IPS DF 4.7 (cell line): ENCODE data around the gene SLC44A5.
"Not testable (repeated sequence)": the region's sequence is repeated elsewhere in the genome, so short reads cannot be mapped to it uniquely, and the experiment has no call there.

Source experiments
- DNase-seq: peaks from one replicate; pipeline ENCODE4 v3.0.0-alpha.2; 2013; ENCODE audit warnings: low spot score; ENCODE audit errors: extremely low read depth

SLC44A5 gene

GRCh38 chr1:75611014-75611413, at the start of gene SLC44A5:
SLC44A5 (minus strand) TSS chr1:75611114; CDS start chr1:75541447, 69,667 bp downstream.
- no peak for DNase-seq

- no peak for DNase-seq
Measured at GRCh38 chr1:75655931-75656330, 45.0 kb upstream of the SLC44A5 start.

GRCh38 chr1:75647183-75647582, 36.3 kb upstream of the SLC44A5 start:
- DNase-seq, result not testable (repeated sequence)

- DNase-seq, result not testable (repeated sequence)
Measured at GRCh38 chr1:75645153-75645552, 34.2 kb upstream of the SLC44A5 start.

- DNase-seq, result no peak
Measured at GRCh38 chr1:75643460-75643859, 32.5 kb upstream of the SLC44A5 start.

- DNase-seq, result no peak
Measured at GRCh38 chr1:75641325-75641724, 30.4 kb upstream of the SLC44A5 start.

- DNase-seq, result no peak
Measured at GRCh38 chr1:75640137-75640536, 29.2 kb upstream of the SLC44A5 start.

- DNase-seq, result no peak
Measured at GRCh38 chr1:75632350-75632949, 21.5 kb upstream of the SLC44A5 start.

- no peak for DNase-seq
Measured at GRCh38 chr1:75630998-75631397, 20.1 kb upstream of the SLC44A5 start.

GRCh38 chr1:75630004-75630594, 19.2 kb upstream of the SLC44A5 start:
- no peak for DNase-seq

- no peak for DNase-seq
Measured at GRCh38 chr1:75625795-75626194, 14.9 kb upstream of the SLC44A5 start.

GRCh38 chr1:75618382-75618781, 7.5 kb upstream of the SLC44A5 start:
- no peak for DNase-seq

- DNase-seq, result no peak
Measured at GRCh38 chr1:75616436-75617433, 5.8 kb upstream of the SLC44A5 start.

- DNase-seq, result no peak
Measured at GRCh38 chr1:75615613-75616435, 4.9 kb upstream of the SLC44A5 start.

- no peak for DNase-seq
Measured at GRCh38 chr1:75614399-75614756, 3.5 kb upstream of the SLC44A5 start.

GRCh38 chr1:75613916-75614315, 3.0 kb upstream of the SLC44A5 start:
- no peak for DNase-seq

- no peak for DNase-seq
Measured at GRCh38 chr1:75612976-75613375, 2.1 kb upstream of the SLC44A5 start.

GRCh38 chr1:75602486-75602885, 8.4 kb downstream of the SLC44A5 start:
- no peak for DNase-seq

- DNase-seq, result no peak
Measured at GRCh38 chr1:75600781-75601180, 10.1 kb downstream of the SLC44A5 start.

GRCh38 chr1:75594327-75594726, 16.6 kb downstream of the SLC44A5 start:
- no peak for DNase-seq

GRCh38 chr1:75593457-75593856, 17.5 kb downstream of the SLC44A5 start:
- DNase-seq, result not testable (repeated sequence)
